ENCODE results near the gene BRME1. TPM values are rescaled to one million over a fixed set of nuclear protein-coding genes. Genes with fewer than 3 reads are reported as not detected.

The BRME1 gene
- total RNA-seq, 1 experiment from 2014 or later = 6.7 TPM

DNA sequence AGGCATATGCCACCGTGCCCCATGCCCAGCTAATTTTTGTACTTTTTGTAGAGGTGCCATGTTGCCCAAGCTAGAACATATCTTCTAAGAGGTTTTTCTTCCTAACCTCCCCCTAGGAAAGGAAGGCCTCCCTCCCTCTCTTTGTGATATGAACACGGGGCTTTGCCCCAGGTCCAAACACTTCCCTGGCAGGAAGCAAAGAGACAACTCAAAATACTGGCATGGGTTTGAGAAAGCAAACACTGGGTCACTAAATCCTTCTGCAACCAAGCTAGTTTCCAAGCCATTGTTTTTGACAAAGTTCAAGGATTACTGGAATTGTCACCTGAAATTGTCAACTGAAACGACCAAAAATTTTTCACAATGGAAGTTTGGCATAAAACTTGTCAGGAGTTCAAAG is 8.9 kb upstream of the BRME1 start:
- no peaks in the 10 kb centered on the region for H3K79me1 ChIP-seq (ENCODE audit: insufficient read depth, low read depth, low read length, poor library complexity, severe bottlenecking)
- no peak overlapping the region for H2AFZ ChIP-seq (ENCODE audit: low read length)
- H4K91ac ChIP-seq (ENCODE audit: insufficient read length, low read depth, low read length) = no peak overlapping the region
- no peaks in the 10 kb centered on the region for H3K23me2 ChIP-seq (ENCODE audit: insufficient read length, low read depth, low read length, poor library complexity, severe bottlenecking)
- no peaks in the 10 kb centered on the region for H3K9me3 ChIP-seq (ENCODE audit: control insufficient read depth, low read depth, low read length)
- H3K4me2 ChIP-seq (ENCODE audit: insufficient read depth, insufficient read length, low read length) = no peak overlapping the region
- no peak overlapping the region for H2BK15ac ChIP-seq (ENCODE audit: low read depth, low read length)
- H3K27me3 Mint-ChIP-seq (ENCODE audit: low read depth) = no peaks in the 10 kb centered on the region
- H3K27ac ChIP-seq (ENCODE audit: insufficient read length, low read depth, low read length) = no peak overlapping the region
- H3K9me3 Mint-ChIP-seq = no peaks in the 10 kb centered on the region
- no peak overlapping the region for H3T11ph ChIP-seq (ENCODE audit: low read length)
- no peaks in the 10 kb centered on the region for H3K4me1 Mint-ChIP-seq
- H3K4ac ChIP-seq (ENCODE audit: low read depth, low read length) = no peak overlapping the region
- H3K23ac ChIP-seq (ENCODE audit: insufficient read length, low read depth, low read length) = no peak overlapping the region
- no peak overlapping the region for H3K9ac ChIP-seq (ENCODE audit: extremely low read depth, insufficient read length, low read length)
- H3K79me2 ChIP-seq (ENCODE audit: insufficient read depth, low read length) = no peaks in the 10 kb centered on the region
- no peaks in the 10 kb centered on the region for H4K20me1 ChIP-seq (ENCODE audit: control insufficient read depth, insufficient read depth, insufficient read length)
- H3K36me3 Mint-ChIP-seq (ENCODE audit: insufficient read depth in 1 of 3, low read depth in 3 of 3) = peaks cover 12 to 79% (median 42%) of the 10 kb centered on the region in 3 experiments; a peak in 6 of 7 replicates
- H3K14ac ChIP-seq (ENCODE audit: insufficient read depth, low read length) = no peak overlapping the region
- H2BK12ac ChIP-seq (ENCODE audit: insufficient read length, low read depth, low read length) = no peak overlapping the region
- H3K27me3 ChIP-seq (ENCODE audit: insufficient read depth, low read length) = no peaks in the 10 kb centered on the region
- H2AK5ac ChIP-seq (ENCODE audit: insufficient read length, low read length) = no peak overlapping the region
- H3K27ac Mint-ChIP-seq = no peak overlapping the region
- DNase-seq = no peak
- H2BK120ac ChIP-seq (ENCODE audit: low read depth, low read length, poor library complexity, severe bottlenecking) = no peak overlapping the region
- no peaks in the 10 kb centered on the region for H3K4me1 ChIP-seq (ENCODE audit: insufficient read depth, low read length)
- H4K5ac ChIP-seq (ENCODE audit: insufficient read length, low read depth, low read length) = no peak overlapping the region
- no peak overlapping the region for H2BK5ac ChIP-seq (ENCODE audit: insufficient read length, low read length)
- TF ChIP-seq, protein P1, sequence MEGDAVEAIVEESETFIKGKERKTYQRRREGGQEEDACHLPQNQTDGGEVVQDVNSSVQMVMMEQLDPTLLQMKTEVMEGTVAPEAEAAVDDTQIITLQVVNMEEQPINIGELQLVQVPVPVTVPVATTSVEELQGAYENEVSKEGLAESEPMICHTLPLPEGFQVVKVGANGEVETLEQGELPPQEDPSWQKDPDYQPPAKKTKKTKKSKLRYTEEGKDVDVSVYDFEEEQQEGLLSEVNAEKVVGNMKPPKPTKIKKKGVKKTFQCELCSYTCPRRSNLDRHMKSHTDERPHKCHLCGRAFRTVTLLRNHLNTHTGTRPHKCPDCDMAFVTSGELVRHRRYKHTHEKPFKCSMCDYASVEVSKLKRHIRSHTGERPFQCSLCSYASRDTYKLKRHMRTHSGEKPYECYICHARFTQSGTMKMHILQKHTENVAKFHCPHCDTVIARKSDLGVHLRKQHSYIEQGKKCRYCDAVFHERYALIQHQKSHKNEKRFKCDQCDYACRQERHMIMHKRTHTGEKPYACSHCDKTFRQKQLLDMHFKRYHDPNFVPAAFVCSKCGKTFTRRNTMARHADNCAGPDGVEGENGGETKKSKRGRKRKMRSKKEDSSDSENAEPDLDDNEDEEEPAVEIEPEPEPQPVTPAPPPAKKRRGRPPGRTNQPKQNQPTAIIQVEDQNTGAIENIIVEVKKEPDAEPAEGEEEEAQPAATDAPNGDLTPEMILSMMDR (conservative IDR thresholded peaks at IDR 0.05) = no peak
- no CpG with 5 or more reads among the region's 3 CpGs for WGBS (ENCODE audit: extremely low coverage, insufficient read length, low lambda C conversion rate)
- no peak overlapping the region for H2BK20ac ChIP-seq (ENCODE audit: low read depth, low read length, poor library complexity, severe bottlenecking)
- H3K4me3 Mint-ChIP-seq = no peak overlapping the region
- no peak overlapping the region for H3K56ac ChIP-seq (ENCODE audit: insufficient read length, low read depth, low read length)
- no peak overlapping the region for H4K8ac ChIP-seq (replicated peaks; ENCODE audit: insufficient read length, low read depth, low read length)
- no peak overlapping the region for H3K18ac ChIP-seq (ENCODE audit: insufficient read length, low read depth, low read length)
